Natural killer cell (primary cell): Measurements from ENCODE around the gene JUN. TPM values are rescaled to one million over a fixed set of nuclear protein-coding genes. Genes with fewer than 3 reads are reported as not detected.

Source experiments
- ATAC-seq, 3 donors: fragments of 150-1000 bp in 2 of 3; fragments of 200-7000 bp in 1 of 3; cut with Tn5 transposase; 1 replicate in 1 of 3; 2 replicates in 2 of 3; pipeline ENCODE4 v1.10.0; 2021; ENCODE audit warnings: mild to moderate bottlenecking in 2 of 3, moderate library complexity in 2 of 3
- DNase-seq, 2 donors: peaks; one replicate each; pipeline versions ENCODE4 v3.0.0 to v3.0.0-alpha.2; 2013 to 2021; ENCODE audit warnings: mixed read lengths in 1 of 2
- H3K27ac ChIP-seq: one replicate; pipeline ENCODE4 v1.5.1; 2013; ENCODE audit warnings: mild to moderate bottlenecking, low read length
- H3K27me3 ChIP-seq: one replicate; pipeline ENCODE4 v1.6.1; 2013; ENCODE audit warnings: low read length; ENCODE audit not compliant: control insufficient read depth, insufficient read depth
- H3K36me3 ChIP-seq: one replicate; pipeline ENCODE4 v1.6.1; 2013; ENCODE audit warnings: low read length; ENCODE audit not compliant: control insufficient read depth, insufficient read depth
- H3K4me1 ChIP-seq: one replicate; pipeline ENCODE4 v1.6.1; 2013; ENCODE audit warnings: low read length; ENCODE audit not compliant: control insufficient read depth, insufficient read depth
- H3K4me3 ChIP-seq: one replicate; pipeline ENCODE4 v1.5.1; 2013; ENCODE audit warnings: low read length
- H3K9me3 ChIP-seq: one replicate; pipeline ENCODE4 v1.6.1; 2013; ENCODE audit warnings: low read length; ENCODE audit not compliant: control insufficient read depth, insufficient read depth
- H3K27ac Mint-ChIP-seq, 2 donors: one replicate each; pipeline ENCODE4 v1.8.0; 2022; ENCODE audit warnings: mild to moderate bottlenecking in 2 of 2, mixed read lengths in 2 of 2, moderate library complexity in 1 of 2
- H3K27me3 Mint-ChIP-seq, 2 donors: one replicate each; pipeline ENCODE4 v1.8.0; 2022; ENCODE audit warnings: low read depth in 2 of 2, mixed read lengths in 2 of 2
- H3K36me3 Mint-ChIP-seq: one replicate; pipeline ENCODE4 v1.8.0; 2022; ENCODE audit warnings: mixed read lengths
- H3K4me1 Mint-ChIP-seq, 2 donors: one replicate each; pipeline ENCODE4 v1.8.0; 2022; ENCODE audit warnings: mixed read lengths in 2 of 2
- H3K4me3 Mint-ChIP-seq: one replicate; pipeline ENCODE4 v1.8.0; 2022; ENCODE audit warnings: mild to moderate bottlenecking, moderate library complexity, mixed read lengths
- H3K9me3 Mint-ChIP-seq, 2 donors: one replicate each; pipeline ENCODE4 v1.8.0; 2022; ENCODE audit warnings: mixed read lengths in 2 of 2
- WGBS: methylation state at CpG from one replicate; pipeline ENCODE4 v1.1.7; 2013; ENCODE audit warnings: missing lambda C conversion rate; ENCODE audit not compliant: insufficient coverage; 5-methylcytosine and 5-hydroxymethylcytosine counted together
- intact Hi-C: fragments of 100-400 bp; cut with micrococcal nuclease; formaldehyde crosslinking; loops from one replicate; pipeline ENCODE4 v1.14.2; 2022
- total RNA-seq, 4 donors: library from RNA; stranded (reverse); fragments of 120-200 nt in 1 of 4; gene quantifications; one replicate each; pipeline versions ENCODE4 v1.2.3 to v1.2.4, GENCODE V29; 2013 to 2022
- TF ChIP-seq, protein P1 (sequence below): fragments of 200-600 bp; IDR thresholded peaks from one replicate; pipeline ENCODE4 v1.8.0; 2022; ENCODE audit warnings: antibody characterized with exemption

Gene JUN
- total RNA-seq, result 1,000 to 10,000 TPM; 1,209 to 1,942 (median 1,808) TPM
- 707 TPM for total RNA-seq (2013)

GRCh38 chr1:58783993-58784757 lies at the start of gene JUN:
Gene JUN (minus strand): TSS chr1:58784047. CDS start chr1:58783070, 977 bp downstream.
- under 1% methylated on average over 57 of the region's 57 CpGs for whole genome bisulfite sequencing

GRCh38 chr1:58833166-58833565 lies 49.3 kb upstream of the JUN start:
- peaks cover 2% of the 10 kb centered on the region for H3K9me3 ChIP-seq
- H3K36me3 ChIP-seq, result no peaks in the 10 kb centered on the region
- H3K4me3 ChIP-seq, result no peak overlapping the region
- no peak overlapping the region for H3K27ac ChIP-seq
- intact Hi-C loops, result no loop called here
- Mint-ChIP-seq H3K27me3 (peaks cover 0 to 3% of the 10 kb centered on the region in 2 donors), H3K36me3 (peaks cover 7% of the 10 kb centered on the region), H3K4me1 (no peaks in the 10 kb centered on the region), H3K4me3 (no peak overlapping the region), H3K9me3 (peaks cover 2 to 4% of the 10 kb centered on the region in 2 donors), H3K27ac (no peak overlapping the region)
- no peaks in the 10 kb centered on the region for H3K4me1 ChIP-seq
- no peaks in the 10 kb centered on the region for H3K27me3 ChIP-seq
- WGBS, result no CpG with 5 or more reads among the region's 1 CpG
- ATAC-seq (no peak), DNase-seq (no peak)
- TF ChIP-seq, protein P1, sequence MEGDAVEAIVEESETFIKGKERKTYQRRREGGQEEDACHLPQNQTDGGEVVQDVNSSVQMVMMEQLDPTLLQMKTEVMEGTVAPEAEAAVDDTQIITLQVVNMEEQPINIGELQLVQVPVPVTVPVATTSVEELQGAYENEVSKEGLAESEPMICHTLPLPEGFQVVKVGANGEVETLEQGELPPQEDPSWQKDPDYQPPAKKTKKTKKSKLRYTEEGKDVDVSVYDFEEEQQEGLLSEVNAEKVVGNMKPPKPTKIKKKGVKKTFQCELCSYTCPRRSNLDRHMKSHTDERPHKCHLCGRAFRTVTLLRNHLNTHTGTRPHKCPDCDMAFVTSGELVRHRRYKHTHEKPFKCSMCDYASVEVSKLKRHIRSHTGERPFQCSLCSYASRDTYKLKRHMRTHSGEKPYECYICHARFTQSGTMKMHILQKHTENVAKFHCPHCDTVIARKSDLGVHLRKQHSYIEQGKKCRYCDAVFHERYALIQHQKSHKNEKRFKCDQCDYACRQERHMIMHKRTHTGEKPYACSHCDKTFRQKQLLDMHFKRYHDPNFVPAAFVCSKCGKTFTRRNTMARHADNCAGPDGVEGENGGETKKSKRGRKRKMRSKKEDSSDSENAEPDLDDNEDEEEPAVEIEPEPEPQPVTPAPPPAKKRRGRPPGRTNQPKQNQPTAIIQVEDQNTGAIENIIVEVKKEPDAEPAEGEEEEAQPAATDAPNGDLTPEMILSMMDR, result no peak

More at GRCh38 chr1:58783993-58784757, at the start of gene JUN:
- peak; percentile 98 to 99 for DNase-seq
- TF ChIP-seq, protein P1, result no peak
- H3K27me3 ChIP-seq, result no peaks in the 10 kb centered on the region
- H3K27me3 Mint-ChIP-seq, result peaks cover 0 to 9% of the 10 kb centered on the region in 2 donors
- peak within 1 kb of the TSS; percentile 92 for H3K4me3 Mint-ChIP-seq
- peaks cover 25% of the 10 kb centered on the region for H3K4me1 ChIP-seq
- peak within 1 kb of the TSS; percentile 96 to 99 for H3K27ac Mint-ChIP-seq
- H3K9me3 Mint-ChIP-seq, result peaks cover 0 to 3% of the 10 kb centered on the region in 2 donors
- no peaks in the 10 kb centered on the region for H3K36me3 Mint-ChIP-seq
- no peaks in the 10 kb centered on the region for H3K9me3 ChIP-seq
- peak within 1 kb of the TSS; percentile 98 for H3K27ac ChIP-seq
- peaks cover 47 to 61% of the 10 kb centered on the region in 2 donors for H3K4me1 Mint-ChIP-seq
- peaks cover 1% of the 10 kb centered on the region for H3K36me3 ChIP-seq
- intact Hi-C loops, result loop anchor here (1.0 to 10.0 kb wide), 9 partner anchors 29 to 512 kb away; partner anchors contain the start of genes MYSM1 and OMA1
- H3K4me3 ChIP-seq, result peak within 1 kb of the TSS; percentile 97
- peak; percentile 66 to 86 (median 69) for ATAC-seq

DNA sequence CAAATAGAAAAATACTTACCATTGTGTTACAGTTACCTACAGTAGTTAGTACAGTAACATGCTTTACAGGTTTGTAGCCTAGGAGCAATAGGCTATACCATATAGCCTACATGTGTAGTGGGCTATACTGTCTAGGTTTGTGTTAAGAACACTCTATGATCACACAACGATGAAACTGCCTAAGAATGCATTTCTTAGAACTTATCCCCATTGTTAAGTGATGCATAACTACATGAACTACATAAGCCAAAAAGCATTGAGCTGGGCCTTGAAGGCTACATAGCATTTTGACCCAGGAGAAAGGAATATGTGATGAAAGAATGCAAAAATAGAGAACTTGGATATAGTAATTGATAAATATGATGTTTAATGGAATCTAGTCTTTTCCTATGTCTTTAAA lies 46.4 kb upstream of the JUN start:
- WGBS, result 100% methylated on average over 1 of the region's 1 CpG
- H3K27ac Mint-ChIP-seq, result no peak overlapping the region

More for the DNA sequence above, 46.4 kb upstream of the JUN start:
- no peak overlapping the region for H3K27ac ChIP-seq
- intact Hi-C loops, result no loop called here
- no peaks in the 10 kb centered on the region for H3K4me1 Mint-ChIP-seq
- H3K36me3 Mint-ChIP-seq, result peaks cover 27% of the 10 kb centered on the region
- ATAC-seq (no peak), DNase-seq (no peak)
- H3K36me3 ChIP-seq, result no peaks in the 10 kb centered on the region
- peaks cover 2 to 15% of the 10 kb centered on the region in 2 donors for H3K9me3 Mint-ChIP-seq
- no peak overlapping the region for H3K4me3 ChIP-seq
- TF ChIP-seq, protein P1, result no peak
- H3K9me3 ChIP-seq, result peaks cover 5% of the 10 kb centered on the region
- H3K27me3 Mint-ChIP-seq, result no peaks in the 10 kb centered on the region
- no peaks in the 10 kb centered on the region for H3K27me3 ChIP-seq
- no peaks in the 10 kb centered on the region for H3K4me1 ChIP-seq
- H3K4me3 Mint-ChIP-seq, result no peak overlapping the region
